HL-60/S4 treated with phorbol 12-myristate 13-acetate at 8.2 ng/mL for 4 days and 3 days (cell line): ENCODE results near the gene NTSR1.

Experiments
- in situ Hi-C: fragments of 300-500 bp; cut with MboI; formaldehyde crosslinking; loops from 2 replicates; pipeline ENCODE4 v1.15.0; 2022; ENCODE audit warnings: low sequenced_read_pairs

The NTSR1 gene

DNA sequence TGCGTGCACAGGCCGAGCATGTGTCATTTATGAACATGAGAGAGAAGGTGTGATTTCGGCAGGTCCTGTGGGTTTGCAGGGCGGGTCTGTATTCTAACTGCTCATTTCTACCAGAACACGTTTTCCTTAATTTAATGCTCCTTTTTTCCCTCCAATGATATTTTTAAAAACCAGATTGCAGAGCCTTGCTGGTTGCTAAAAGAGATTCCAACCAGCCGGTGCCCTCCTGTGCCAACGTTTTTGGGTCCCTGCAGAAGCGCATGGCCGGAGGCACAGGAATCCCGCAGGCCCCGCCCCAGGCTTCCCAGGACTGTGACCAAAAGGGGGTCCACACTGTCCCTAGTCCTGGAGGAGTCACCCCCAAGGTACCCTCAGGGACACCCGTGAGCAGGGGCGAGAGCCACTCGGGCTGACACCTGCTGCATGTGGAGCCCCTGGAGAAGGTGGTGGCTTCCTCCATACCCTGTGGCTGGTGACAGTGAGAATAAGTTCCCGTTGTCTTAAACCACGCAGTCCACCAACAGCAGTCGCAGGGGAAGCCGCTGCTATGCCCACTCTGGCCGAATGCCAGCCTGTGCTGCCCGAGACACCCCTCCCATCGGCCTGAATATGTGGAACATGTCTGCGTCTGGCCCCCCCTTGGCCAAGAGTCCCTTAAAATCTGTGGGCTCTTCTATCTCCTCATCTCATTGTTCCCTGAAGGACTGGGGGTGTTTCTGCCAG is 15.7 kb upstream of the NTSR1 start:
- in situ Hi-C loops: no loop called here

- in situ Hi-C loops: no loop called here
These were observed 15.1 kb upstream of the NTSR1 start for GRCh38 chr20:62693524-62693922.

DNA sequence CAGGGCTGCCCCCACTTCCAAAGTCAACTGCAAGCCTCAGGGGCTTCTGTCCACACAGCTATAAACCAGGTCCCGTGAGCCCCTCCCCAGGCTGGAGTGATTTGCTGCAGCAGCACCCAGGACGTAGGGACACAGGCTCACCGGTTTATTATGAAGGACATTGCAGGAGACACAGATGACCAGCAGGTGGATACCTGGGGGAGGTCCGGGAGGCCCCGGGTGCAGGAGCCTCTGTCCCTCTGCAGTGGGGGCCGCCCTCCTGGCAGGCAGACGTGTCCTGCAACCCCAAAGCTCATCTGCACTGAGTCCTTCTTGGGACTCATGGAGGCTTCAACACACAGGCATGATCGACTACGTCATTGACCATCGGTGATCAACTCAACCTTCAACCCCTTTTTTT is 14.5 kb upstream of the NTSR1 start:
- in situ Hi-C loops: no loop called here

GRCh38 chr20:62694868-62695267 is 13.8 kb upstream of the NTSR1 start:
- in situ Hi-C loops: no loop called here

DNA sequence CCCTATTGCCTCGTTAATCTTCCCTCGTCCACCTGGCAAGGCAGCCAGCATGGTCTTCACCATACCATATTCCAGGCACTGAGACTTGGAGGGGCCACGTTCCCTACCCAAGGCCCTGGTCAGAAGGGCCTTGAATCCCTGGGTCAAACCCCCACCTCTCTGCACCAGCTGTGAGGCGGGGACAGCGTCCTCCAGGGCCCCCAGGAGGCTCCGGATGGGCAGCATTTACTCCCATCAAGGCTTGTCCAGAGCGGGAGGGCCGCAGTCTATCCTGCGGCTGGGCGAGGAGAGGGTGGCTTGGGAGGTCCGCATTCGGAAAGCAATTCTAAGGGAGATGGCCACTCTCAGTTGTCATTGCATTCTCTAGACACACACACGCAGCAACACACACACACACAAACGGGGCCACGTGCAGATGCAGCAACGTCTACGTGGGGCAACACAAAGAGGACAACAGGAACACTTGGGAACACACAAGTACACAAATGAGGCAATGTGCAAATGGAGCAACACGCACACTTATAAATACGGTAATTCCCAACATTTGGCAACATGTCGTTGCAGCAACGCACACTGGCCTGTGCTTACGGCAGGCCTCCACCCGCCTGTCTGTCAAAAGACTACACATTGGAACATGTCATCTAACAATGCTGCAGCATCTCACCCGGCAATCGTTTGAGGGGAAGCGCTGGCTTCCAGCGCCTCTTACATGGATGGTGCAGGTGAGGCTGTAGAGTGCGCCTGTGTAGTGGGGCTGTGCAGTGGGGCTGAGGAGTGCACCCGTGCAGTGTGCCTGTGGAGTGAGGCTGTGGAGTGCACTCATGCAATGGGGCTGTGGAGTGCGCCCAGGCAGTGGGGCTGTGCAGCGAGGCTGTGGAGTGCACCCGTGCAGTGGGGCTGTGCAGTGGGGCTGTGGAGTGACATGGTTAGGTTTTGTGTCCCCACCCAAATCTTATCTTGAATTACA is 12.9 kb upstream of the NTSR1 start:
- in situ Hi-C loops: no loop called here

DNA sequence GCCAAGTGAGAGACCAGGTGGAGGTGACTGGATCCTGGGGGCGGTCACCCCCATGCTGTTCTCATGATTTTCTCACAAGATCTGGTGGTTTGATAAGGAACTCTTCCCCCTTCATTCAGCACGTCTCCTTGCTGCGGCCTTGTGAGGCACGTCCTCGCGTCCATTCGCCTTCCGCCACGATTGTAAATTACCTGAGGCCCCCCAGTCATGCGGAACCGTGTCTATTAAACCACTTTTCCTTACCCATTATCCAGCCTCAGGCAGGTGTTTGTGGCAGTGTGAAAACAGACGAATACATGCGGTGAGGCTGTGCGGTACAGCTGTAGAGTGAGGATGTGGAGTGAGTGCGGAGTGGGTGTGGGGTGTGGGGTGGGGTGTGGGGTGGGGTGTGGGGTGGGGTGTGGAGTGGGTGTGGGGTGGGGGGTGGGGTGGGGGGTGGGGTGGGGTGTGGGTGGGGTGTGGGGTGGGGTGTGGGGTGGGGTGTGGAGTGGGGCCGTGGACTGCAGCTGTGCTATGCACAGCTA is 12.1 kb upstream of the NTSR1 start:
- in situ Hi-C loops: no loop called here

DNA sequence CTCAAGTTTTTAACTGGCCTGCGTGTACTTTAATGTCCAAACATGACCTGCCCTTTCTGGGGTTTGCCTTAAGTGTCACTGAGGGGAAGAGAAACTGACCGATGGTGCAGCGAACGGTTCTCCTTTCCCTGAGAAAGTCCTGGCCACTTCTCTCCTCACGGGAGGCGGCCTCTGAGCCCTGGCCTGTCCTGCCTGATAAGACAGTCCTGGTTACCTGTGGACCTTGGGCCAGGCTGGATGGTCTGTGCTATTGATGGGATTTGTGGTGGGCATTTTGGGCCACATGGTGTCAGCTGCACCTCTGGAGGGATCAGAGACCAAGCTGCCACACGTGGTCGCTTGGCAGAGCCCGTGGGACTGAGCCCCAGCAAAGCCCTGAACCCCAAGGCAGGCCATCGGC is 11.6 kb upstream of the NTSR1 start:
- in situ Hi-C loops: no loop called here

- in situ Hi-C loops: no loop called here
These were observed 11.1 kb upstream of the NTSR1 start for GRCh38 chr20:62697468-62697912.

DNA sequence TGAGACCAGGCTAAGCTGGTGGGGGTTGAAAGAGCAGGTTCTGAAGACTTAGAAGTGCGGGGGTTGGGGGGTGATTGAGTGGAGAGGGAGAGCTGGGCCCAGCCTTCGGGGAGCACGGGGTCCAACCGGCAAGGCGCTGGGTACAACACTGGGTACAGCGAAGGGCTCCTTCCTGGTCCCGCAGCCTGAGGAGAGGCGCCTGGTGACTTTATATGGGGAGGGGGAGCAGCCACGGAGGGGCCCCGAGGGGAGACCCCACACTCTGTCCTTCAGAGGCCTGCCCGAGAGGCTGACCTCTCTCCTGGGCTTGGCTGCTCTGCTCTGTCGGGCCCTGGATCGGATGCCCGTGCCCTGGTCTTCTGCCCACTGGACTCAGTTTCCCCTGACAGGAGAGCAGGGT is 10.4 kb upstream of the NTSR1 start:
- in situ Hi-C loops: no loop called here

DNA sequence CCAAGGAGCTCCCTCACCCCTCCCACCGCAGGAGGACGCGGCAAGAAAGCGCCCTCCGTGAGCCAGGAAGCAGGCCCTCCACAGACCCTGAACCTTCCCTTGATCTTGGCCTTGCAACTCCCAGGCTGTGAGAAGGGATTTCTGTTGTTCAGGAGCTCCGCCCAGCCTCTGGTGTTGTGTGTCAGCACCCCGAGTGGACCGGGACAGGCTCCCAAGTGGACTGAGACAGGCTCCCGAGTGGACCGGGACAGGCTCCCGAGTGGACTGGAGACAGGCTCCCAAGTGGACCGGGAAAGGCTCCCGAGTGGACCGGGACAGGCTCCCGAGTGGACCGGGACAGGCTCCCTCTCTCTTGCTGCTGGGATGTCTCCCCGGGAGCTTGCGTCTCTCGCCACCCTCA is 9.3 kb upstream of the NTSR1 start:
- in situ Hi-C loops: no loop called here

- in situ Hi-C loops: no loop called here
These were observed 8.9 kb upstream of the NTSR1 start for GRCh38 chr20:62699741-62700140.

- in situ Hi-C loops: no loop called here
These were observed 8.2 kb upstream of the NTSR1 start for GRCh38 chr20:62700261-62700930.

GRCh38 chr20:62701161-62702012 is 7.2 kb upstream of the NTSR1 start:
- in situ Hi-C loops: no loop called here

DNA sequence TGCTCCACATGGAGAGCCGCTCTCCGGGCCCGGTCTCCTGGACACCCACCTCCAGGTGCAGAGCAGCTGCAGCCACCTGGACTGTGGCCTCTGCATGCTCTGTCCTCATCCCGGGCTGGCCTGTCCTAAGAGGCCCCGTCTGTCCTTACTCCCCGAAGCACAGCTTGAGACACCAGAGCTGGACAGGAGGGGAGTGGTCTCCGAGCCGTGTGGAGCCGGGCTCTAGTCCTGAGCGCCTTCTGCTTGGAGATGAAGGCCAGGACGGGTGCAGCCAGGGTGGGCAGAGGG is 6.7 kb upstream of the NTSR1 start:
- in situ Hi-C loops: no loop called here

DNA sequence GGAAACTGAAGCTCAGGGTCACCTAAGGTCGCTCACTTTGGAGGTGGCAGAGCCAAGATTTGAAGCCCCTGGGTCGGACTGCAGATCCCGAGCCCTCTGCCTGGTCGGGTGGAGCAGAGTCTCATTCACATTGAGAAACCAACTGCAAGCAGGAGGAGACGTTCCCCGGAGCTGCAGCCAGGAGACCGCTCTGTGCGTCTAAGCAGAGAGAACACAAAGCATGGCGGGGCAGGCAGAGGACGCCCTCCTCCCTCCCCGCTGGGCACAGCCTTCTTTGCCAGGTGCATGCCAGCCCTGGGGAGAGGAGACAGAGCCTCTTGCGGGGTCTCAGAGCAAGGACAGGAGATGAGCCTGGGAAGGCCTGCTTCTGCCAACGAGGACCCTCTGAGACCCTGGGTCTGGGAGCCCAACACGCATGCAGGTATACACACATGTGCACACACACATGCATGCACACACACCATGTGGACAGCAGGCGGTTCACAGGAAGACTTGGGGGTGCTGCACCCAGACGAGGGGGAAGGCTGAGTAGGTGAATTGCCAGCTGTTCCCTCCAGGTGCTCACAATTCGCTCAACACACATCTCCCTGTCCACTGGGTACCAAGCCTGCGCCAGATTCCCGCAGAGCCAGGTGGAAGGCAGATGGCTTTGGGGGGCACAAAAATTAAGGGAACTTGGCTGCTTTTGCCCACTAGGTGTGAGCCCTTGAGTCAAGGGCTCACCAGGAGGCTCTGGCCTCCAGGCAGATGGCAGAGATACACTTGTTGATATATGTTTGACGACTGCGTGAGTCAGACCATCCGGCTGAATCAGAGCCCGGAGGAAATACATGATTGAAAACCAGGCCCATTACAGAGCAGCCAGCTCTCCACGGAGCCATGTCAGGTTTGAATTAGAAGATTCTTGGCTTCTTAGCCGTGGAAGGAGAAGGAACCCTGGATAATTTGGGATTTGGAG is 5.5 kb upstream of the NTSR1 start:
- in situ Hi-C loops: no loop called here

DNA sequence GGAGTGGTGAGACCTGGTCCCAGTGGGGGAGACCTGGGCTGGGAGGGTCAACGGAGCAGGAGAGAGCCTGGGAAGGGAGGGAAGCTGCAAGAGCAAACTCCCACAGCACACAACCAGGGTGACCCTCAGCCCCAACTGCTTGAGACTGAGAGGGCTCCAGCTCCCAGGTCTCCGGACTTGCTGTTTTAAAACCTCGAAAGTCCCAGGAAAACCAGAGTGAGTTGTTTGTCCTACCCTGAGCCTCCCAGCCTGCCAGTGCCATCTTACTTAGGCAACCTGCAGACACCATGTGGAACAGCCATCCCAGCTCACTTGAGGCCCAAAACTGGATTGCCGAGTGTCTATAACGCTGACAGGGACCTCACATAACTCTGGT is 4.8 kb upstream of the NTSR1 start:
- in situ Hi-C loops: no loop called here

DNA sequence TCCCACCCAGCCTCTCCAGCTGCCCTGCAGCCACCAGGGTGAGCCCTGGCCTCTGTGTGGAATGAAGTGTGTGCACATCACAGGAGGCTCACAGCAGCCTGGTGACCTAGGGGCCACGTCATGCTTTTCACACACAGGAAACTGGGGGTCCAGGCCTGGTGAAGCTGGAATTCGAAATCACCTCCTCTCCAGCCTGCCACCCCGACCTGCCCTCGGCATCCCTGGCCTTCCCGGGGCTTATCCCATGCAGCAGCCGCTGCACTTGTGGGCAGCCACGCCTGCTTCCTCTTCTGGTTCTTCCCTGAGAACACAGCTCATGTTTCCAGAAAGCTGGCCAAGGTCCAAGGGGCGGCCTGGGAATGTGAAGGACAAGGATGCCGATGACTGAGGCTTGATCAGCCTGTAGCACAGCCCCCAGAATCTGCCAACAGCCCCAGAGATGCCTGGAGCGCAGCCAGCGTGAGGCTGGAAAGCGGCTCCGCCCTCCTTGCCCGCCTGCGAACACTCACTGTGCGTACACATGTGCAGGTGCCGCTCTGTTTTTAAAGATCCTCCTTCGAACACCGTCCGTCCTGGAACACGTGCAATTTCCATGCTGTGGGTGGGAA is 4.2 kb upstream of the NTSR1 start:
- in situ Hi-C loops: no loop called here

DNA sequence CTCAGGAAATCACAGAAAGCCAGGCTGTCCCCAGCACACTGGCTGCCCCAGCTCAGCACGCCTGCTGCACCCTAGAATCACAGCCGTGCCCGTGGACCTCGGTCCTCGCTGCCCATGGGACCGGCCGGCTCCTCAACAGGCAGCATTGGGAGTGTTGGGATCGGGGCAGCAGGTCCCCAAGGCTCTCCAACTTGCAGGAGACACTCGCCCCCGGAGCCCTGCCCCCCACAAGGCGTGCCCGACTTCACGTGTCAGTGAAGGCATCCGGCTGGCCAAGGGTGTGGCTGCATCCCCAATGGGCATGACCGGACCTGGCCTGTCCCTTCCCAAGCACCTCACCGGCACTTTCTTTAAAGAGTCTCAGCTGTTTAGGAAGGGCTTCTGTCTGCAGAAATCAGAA is 3.0 kb upstream of the NTSR1 start:
- in situ Hi-C loops: no loop called here

DNA sequence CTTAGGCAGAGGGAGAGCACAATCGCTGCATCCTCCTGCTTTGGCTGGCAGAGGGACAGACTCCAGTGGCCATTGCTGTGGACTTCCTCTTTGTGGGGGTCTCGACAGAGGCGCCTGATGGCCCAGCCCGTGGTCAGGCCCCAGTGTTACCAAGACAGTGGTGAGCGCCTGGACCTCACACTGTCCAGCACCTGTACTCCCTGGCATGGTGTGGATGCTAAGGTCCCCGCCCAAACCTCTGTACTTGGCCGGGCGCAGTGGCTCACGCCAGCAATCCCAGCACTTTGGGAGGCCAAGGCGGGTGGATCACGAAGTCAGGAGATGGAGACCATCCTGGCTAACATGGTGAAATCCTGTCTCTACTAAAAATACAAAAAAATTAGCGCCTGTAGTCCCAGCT is 2.3 kb upstream of the NTSR1 start:
- in situ Hi-C loops: no loop called here
